ENCODE results near the gene NKX2-2.
A peak's percentile ranks its signal among the peaks of the same experiment; 100 is the strongest.

Gene NKX2-2

DNA sequence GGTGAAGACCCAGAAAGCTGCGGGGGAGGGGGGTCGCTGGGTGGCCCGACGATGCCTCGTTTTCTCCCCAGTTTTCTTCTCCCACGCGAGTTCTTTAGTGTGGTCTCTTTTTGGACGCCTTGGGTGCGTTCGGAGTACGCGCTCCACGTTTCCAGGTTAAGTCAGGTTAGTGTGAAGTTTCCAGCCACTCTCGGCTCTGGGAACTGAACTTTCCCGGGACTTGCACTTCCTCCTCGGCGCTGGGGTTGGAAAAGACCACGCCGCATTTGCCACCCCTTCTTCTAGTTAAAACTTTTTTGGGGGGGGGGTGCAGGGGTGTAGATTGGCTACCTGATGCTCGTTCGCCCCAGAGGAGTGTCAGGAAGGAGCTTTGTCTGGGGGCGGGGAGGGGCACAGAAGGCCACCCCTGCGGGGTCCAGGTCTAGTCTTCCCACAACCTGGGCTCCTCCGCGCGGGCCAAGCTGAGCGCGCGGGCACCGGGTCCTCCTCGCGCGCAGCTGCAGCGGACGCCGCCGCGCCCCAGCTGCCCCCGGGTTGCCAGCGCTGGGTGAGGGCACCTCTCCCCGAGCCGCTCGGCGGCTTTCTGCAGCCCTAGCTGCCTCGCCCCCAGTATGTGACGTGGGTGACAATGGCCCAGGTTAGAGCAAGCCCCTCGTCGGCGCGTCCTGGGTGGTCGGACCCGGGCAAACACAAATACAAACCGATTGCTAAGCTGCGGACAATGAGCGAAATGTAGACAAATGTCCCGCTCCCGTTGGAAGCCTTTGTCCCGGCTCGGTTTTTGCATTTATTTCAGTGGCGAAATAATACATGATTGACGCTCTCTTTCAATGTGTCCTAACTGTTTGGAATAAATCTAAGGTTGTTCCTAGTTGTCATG lies 1.7 kb upstream of the NKX2-2 start:
- no peak for DNase-seq
- H3K27me3 Mint-ChIP-seq, result peaks cover 100% of the 10 kb centered on the region
- H3K27ac Mint-ChIP-seq, result no peak overlapping the region
- peak overlapping the region; percentile 13 to 42 for H3K4me3 Mint-ChIP-seq
- peaks cover 96% of the 10 kb centered on the region for H3K4me1 Mint-ChIP-seq
- no peaks in the 10 kb centered on the region for H3K9me3 Mint-ChIP-seq
- ATAC-seq, result no peak

DNA sequence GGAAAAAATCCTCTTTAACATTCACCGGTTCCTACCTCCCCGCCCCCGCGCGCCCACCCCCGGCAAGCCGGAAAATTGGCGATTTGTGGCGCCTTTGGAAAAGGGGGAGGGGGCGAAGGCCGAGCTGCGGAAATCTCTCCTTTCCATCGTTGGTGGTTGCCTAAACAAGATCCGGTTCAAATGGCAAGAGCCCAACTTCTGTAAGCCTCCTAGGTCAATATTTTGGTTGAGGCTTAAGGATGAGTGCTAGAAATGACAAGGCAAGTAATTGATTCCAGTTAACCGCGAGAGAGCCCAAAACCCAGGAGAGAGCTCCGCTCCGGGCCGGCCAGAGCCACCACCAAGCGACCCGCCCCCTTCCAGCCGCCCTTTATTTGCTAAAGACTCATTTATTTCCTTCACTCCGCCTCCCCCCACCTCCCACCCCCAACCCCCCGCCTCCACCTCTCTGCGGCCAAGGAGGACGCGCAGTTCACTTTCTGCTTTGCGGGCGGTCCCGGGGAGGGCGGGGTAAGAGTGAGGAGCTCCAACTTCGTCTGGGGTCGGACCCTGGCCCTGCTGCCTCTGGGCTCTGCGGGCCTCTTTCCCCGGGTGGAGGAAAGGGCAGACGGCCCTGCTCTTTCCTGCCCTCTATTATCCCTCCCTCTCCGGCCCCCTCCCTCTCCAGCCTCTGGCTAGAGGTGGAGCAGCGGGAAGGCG lies 838 bp upstream of the NKX2-2 start:
- DNase-seq, result no peak
- Mint-ChIP-seq H3K9me3 (no peaks in the 10 kb centered on the region), H3K27ac (no peak overlapping the region), H3K4me1 (peaks cover 97% of the 10 kb centered on the region), H3K27me3 (peaks cover 100% of the 10 kb centered on the region), H3K4me3 (peak overlapping the region; percentile 39 to 76)
- ATAC-seq, result no peak

DNA sequence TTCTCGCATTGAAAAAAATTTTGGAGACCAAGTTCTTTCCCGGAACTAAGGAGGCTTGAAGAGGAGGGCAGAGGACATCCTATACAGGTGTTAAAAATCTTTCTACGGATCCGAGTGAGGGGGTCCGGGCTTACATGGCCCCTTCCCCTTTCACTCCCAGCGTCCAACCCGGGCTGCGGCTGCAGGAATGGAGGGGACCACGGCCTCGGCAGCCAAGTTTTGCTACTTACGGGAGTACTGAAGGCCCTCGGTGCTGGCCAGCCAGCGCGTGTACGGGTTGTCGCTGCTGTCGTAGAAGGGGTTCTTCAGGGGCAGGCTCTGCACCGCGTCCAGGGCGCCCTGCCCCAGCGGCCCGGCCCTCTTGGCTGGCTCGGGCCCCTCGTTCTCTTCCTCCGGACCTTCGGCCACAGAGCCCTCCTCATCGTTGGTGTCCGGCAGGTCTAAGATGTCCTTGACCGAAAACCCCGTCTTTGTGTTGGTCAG lies 642 bp downstream of the NKX2-2 start:
- no peaks in the 10 kb centered on the region for H3K9me3 Mint-ChIP-seq
- peak overlapping the region; percentile 76 to 80 for H3K4me3 Mint-ChIP-seq
- peaks cover 94% of the 10 kb centered on the region for H3K4me1 Mint-ChIP-seq
- H3K27ac Mint-ChIP-seq, result no peak overlapping the region
- DNase-seq (no peak), ATAC-seq (no peak)
- H3K27me3 Mint-ChIP-seq, result peaks cover 100% of the 10 kb centered on the region

- H3K27me3 Mint-ChIP-seq, result peaks cover 100% of the 10 kb centered on the region
- no peaks in the 10 kb centered on the region for H3K9me3 Mint-ChIP-seq
- DNase-seq (no peak), ATAC-seq (peak; percentile 37)
- peak overlapping the region; percentile 76 to 80 for H3K4me3 Mint-ChIP-seq
- H3K4me1 Mint-ChIP-seq, result peaks cover 94% of the 10 kb centered on the region
- H3K27ac Mint-ChIP-seq, result no peak overlapping the region
Observed at GRCh38 chr20:21512634-21513180, 1.2 kb downstream of the NKX2-2 start.

- H3K4me3 Mint-ChIP-seq, result peak overlapping the region; percentile 76 to 80
- no peak overlapping the region for H3K27ac Mint-ChIP-seq
Observed at GRCh38 chr20:21511850-21512633, 1.8 kb downstream of the NKX2-2 start.

DNA sequence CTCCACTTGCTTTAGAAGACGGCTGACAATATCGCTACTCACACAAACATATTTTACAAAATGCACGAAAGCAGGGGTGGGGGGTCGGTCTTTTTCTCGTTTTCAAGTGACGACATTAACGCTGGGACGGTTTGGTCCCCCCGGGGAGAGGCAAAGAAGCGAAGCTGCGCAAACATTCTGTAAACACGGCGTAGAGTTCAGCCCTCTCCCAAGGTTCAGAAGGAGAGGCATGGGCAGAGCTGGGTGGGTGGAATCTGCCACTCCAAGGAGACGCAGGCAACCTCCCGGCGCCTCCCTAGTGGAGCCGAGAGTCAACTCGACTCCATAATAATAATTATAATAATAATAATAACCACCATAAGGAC lies 2.4 kb downstream of the NKX2-2 start:
- H3K4me3 Mint-ChIP-seq, result peak overlapping the region; percentile 73 to 75
- H3K9me3 Mint-ChIP-seq, result no peaks in the 10 kb centered on the region
- no peak overlapping the region for H3K27ac Mint-ChIP-seq
- no peak for DNase-seq
- no peak for ATAC-seq
- peaks cover 92% of the 10 kb centered on the region for H3K4me1 Mint-ChIP-seq
- H3K27me3 Mint-ChIP-seq, result peaks cover 100% of the 10 kb centered on the region

More at GRCh38 chr20:21511850-21512633, 1.8 kb downstream of the NKX2-2 start:
- no peaks in the 10 kb centered on the region for H3K9me3 Mint-ChIP-seq
- DNase-seq (no peak), ATAC-seq (no peak)
- H3K4me1 Mint-ChIP-seq, result peaks cover 92% of the 10 kb centered on the region
- H3K27me3 Mint-ChIP-seq, result peaks cover 100% of the 10 kb centered on the region

GRCh38 chr20:21510414-21511384 lies 3.2 kb downstream of the NKX2-2 start:
- DNase-seq, result no peak
- H3K27ac Mint-ChIP-seq, result no peak overlapping the region
- ATAC-seq, result no peak

DNA sequence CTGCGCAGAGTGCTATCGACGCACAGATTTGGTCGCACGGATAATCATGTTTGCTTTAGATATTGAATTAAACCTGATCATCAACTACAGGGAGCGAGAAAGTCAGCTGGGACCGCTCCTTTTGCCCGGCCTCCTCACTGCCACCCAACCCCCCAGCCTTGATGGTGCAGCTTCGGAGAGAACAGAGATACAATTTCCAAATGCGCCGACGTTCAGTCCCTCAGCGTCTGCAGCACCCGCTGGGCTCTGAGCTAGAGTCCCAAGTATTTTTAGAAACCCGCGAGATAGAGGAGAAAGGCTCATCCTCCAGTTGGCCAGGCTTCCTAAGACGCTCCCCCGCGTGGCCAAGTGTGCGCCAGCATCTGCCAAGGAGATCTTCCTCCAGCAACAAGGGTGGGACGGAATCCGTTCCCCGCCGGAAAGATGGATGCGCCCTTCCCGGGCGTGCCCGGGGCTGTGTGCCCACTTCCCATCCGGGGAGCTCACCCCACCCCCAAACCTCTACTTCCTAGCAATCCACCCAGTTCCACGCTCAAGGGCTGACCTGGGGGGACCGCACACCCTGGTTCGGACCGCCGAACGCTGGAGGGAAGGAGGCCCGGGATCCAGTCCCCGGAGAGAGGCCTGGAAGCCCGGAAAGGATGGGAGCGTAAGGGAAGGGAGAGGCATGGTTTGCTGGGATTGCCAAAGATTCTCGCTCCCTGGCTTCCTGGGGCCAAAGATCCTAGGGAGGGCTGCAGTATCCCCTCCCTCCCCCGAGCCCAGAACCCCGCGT lies 4.1 kb downstream of the NKX2-2 start:
- DNase-seq (no peak), ATAC-seq (no peak)
- peaks cover 94% of the 10 kb centered on the region for H3K27me3 Mint-ChIP-seq
- H3K9me3 Mint-ChIP-seq, result no peaks in the 10 kb centered on the region
- peak overlapping the region; percentile 83 to 84 for H3K4me3 Mint-ChIP-seq
- H3K27ac Mint-ChIP-seq, result no peak overlapping the region
- peaks cover 85% of the 10 kb centered on the region for H3K4me1 Mint-ChIP-seq

More at GRCh38 chr20:21510414-21511384, 3.2 kb downstream of the NKX2-2 start:
- Mint-ChIP-seq H3K4me3 (peak overlapping the region; percentile 83 to 84), H3K27me3 (peaks cover 97% of the 10 kb centered on the region), H3K9me3 (no peaks in the 10 kb centered on the region), H3K4me1 (peaks cover 88% of the 10 kb centered on the region)

- peak overlapping the region; percentile 83 to 84 for H3K4me3 Mint-ChIP-seq
- peaks cover 81% of the 10 kb centered on the region for H3K4me1 Mint-ChIP-seq
- H3K9me3 Mint-ChIP-seq, result no peaks in the 10 kb centered on the region
- ATAC-seq (no peak), DNase-seq (no peak)
- peak overlapping the region in 1 of 2 donors; percentile 19 for H3K27ac Mint-ChIP-seq
- H3K27me3 Mint-ChIP-seq, result peaks cover 94% of the 10 kb centered on the region
Observed at GRCh38 chr20:21509079-21509596, 4.7 kb downstream of the NKX2-2 start.

DNA sequence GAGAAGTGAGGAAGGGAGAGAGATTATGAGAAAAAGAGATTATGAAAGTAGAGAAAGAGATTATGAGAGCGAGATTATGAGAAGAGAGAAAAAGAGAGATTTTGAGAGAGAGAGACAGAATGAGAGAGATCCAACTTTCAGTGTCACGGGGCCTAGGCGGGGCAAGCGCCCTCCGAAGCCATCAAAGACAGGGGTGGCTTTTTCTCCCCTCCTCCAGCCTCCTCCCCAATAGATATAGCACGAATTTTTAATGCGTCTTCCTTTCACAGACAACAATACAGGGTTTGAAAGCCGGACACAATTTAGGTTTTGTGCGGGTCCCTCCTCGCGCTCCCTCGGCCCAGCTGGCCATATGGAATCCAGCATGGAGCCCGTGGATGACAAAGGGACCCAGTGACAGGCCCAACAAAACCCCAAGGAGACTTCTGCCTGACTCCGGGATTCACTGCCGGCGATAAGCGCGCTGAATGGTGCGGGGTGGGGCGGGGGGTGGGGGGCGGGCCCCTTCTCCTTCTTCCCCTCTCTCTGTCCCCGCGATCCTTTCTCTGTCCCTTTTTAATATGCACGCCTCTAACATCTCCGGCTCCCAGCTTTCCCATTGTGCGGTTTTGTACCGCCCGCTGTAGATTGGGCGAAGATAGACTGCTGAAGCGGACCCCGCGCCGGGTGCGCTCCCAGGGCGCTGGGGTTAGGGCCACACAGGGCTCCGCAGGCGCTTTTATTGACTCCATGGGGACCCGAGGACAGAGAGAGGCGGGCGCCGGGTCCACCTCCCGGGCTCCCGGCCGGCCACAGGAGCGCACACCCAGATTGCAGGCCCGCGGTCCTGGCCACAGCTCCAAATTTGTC lies 5.4 kb downstream of the NKX2-2 start:
- Mint-ChIP-seq H3K4me3 (no peak overlapping the region), H3K27me3 (peaks cover 90% of the 10 kb centered on the region)

DNA sequence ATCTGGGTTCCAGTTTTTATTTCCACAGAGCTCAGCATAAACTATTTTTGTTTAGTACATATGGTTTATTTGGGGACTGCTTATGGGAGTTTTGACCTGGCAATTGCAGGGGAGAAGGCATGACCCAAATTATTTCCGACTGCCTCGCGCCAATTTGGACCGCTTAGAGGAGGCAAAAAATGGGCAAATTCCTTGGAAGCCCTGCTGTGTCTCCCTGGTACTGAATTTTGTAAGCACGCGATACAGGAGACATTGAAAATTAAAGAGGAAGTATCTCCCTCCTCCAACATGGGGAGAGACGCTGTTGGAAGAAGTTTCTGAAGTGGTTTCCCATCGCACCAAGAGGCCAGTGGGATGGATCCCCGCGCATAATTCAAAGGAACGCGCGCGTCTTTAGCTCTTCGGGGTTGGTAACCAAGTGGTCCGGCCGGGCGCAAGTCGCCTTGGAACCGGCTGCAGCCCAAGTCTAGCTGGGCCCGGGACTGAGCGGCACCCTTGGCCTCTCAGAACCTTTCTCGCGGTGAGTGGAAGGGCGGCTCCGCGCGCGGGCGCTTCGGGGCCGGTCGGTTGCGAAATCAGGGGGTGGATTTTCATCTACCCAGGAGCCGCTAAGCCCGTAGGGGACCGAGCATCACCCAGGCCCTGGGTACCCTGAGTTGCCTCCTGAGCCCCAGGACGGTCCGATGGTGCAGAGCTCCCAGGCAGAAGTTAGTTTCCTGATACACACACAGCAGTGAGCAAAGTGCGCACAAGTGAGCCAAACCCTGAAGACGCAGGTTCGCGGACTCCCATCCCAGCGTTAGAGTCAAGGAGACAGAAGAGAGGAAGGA lies 6.2 kb downstream of the NKX2-2 start:
- H3K4me1 Mint-ChIP-seq, result peaks cover 73% of the 10 kb centered on the region
- H3K9me3 Mint-ChIP-seq, result no peaks in the 10 kb centered on the region
- no peak overlapping the region for H3K4me3 Mint-ChIP-seq
- peaks cover 90% of the 10 kb centered on the region for H3K27me3 Mint-ChIP-seq
- no peak overlapping the region for H3K27ac Mint-ChIP-seq
- ATAC-seq (no peak), DNase-seq (no peak)

More for the DNA sequence above, 5.4 kb downstream of the NKX2-2 start:
- Mint-ChIP-seq H3K9me3 (no peaks in the 10 kb centered on the region), H3K27ac (no peak overlapping the region), H3K4me1 (peaks cover 79% of the 10 kb centered on the region)
- ATAC-seq (no peak), DNase-seq (no peak)

All from stimulated activated naive CD8-positive, alpha-beta T cell treated with anti-CD3 and anti-CD28 coated beads, Interleukin-15, amount 100 ng/mL, for 72 hours (primary cell).